BE2C (cell line): ENCODE measurements around the gene TMEM126A.
A peak's percentile ranks its signal among the peaks of the same experiment; 100 is the strongest.

ENCODE experiments used
- DNase-seq: peaks from one replicate; pipeline ENCODE4 v3.0.0-alpha.2; 2020
- H3K27me3 ChIP-seq: fragments of 250-450 bp; sonication (Bioruptor Pico); 2 replicates; pipeline ENCODE4 v1.5.1; 2020; ENCODE audit warnings: mild to moderate bottlenecking
- H3K36me3 ChIP-seq: fragments of 250-450 bp; sonication (Bioruptor Pico); 2 replicates; pipeline ENCODE4 v1.5.1; 2020; ENCODE audit warnings: mild to moderate bottlenecking
- H3K4me1 ChIP-seq: fragments of 250-450 bp; sonication (Bioruptor Pico); 2 replicates; pipeline ENCODE4 v1.5.1; 2020
- H3K4me3 ChIP-seq: 2 replicates; pipeline ENCODE4 v1.5.1; 2011; ENCODE audit warnings: low read depth, low read length
- H3K9me3 ChIP-seq: fragments of 250-450 bp; sonication (Bioruptor Pico); 2 replicates; pipeline ENCODE4 v1.5.1; 2020
- TF ChIP-seq, protein P1 (sequence below): IDR thresholded peaks from 2 replicates; pipeline ENCODE4 v1.5.1; 2012; ENCODE audit warnings: mild to moderate bottlenecking, low read depth, low read length

TMEM126A gene

GRCh38 chr11:85619499-85619898 is 28.3 kb upstream of the TMEM126A start:
- Histone ChIP-seq H3K4me3 (no peak overlapping the region), H3K36me3 (no peaks in the 10 kb centered on the region), H3K9me3 (no peaks in the 10 kb centered on the region), H3K4me1 (no peaks in the 10 kb centered on the region), H3K27me3 (peaks cover 22% of the 10 kb centered on the region)
- TF ChIP-seq, protein P1, sequence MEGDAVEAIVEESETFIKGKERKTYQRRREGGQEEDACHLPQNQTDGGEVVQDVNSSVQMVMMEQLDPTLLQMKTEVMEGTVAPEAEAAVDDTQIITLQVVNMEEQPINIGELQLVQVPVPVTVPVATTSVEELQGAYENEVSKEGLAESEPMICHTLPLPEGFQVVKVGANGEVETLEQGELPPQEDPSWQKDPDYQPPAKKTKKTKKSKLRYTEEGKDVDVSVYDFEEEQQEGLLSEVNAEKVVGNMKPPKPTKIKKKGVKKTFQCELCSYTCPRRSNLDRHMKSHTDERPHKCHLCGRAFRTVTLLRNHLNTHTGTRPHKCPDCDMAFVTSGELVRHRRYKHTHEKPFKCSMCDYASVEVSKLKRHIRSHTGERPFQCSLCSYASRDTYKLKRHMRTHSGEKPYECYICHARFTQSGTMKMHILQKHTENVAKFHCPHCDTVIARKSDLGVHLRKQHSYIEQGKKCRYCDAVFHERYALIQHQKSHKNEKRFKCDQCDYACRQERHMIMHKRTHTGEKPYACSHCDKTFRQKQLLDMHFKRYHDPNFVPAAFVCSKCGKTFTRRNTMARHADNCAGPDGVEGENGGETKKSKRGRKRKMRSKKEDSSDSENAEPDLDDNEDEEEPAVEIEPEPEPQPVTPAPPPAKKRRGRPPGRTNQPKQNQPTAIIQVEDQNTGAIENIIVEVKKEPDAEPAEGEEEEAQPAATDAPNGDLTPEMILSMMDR: no peak
- DNase-seq: no peak

DNA sequence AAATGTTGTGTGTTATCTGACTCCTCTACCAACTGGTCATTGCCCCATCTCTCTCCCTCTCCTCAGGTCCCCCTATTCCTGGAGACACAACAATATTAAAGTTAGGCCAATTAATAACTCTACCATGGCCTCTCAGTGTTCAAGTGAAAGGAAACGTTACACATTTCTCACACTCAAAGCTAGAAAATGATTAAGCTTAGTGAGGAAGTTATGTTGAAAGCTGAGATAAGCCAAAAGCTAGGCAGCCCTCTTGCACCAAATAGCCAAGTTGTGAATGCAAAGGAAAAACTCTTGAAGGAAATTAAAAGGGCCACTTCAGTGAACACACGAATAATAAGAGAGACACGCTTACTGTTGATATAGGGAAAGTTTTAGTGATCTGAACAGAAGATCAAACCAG is 27.5 kb upstream of the TMEM126A start:
- DNase-seq: no peak
- TF ChIP-seq, protein P1: no peak
- peaks cover 22% of the 10 kb centered on the region for H3K27me3 ChIP-seq

DNA sequence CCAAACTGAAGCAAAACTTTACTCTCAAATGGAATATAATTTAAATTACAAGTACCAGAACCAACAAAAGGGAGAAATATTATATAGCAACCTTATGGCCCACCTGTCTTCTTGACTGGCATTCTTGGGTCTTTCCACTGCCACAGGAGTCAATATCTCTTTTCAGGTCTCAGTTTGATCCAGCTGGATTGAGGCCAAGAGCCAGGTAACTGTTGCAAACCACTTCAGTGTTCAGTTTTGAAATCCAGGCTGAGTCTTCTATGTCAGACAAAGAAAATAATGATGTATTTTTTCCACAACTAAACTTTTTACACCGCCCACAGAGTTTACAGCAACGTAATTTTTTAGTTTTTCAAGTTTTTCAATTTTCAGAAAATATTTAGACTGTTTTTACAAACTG is 21.3 kb upstream of the TMEM126A start:
- TF ChIP-seq, protein P1: no peak
- Histone ChIP-seq H3K9me3 (no peaks in the 10 kb centered on the region), H3K4me3 (no peak overlapping the region), H3K36me3 (no peaks in the 10 kb centered on the region), H3K4me1 (no peaks in the 10 kb centered on the region), H3K27me3 (peaks cover 3% of the 10 kb centered on the region)
- DNase-seq: no peak

More for the DNA sequence above, 27.5 kb upstream of the TMEM126A start:
- Histone ChIP-seq H3K4me3 (no peak overlapping the region), H3K4me1 (no peaks in the 10 kb centered on the region), H3K9me3 (no peaks in the 10 kb centered on the region), H3K36me3 (no peaks in the 10 kb centered on the region)

- TF ChIP-seq, protein P1: no peak
- Histone ChIP-seq H3K9me3 (no peaks in the 10 kb centered on the region), H3K4me1 (no peaks in the 10 kb centered on the region), H3K36me3 (no peaks in the 10 kb centered on the region), H3K27me3 (peaks cover 3% of the 10 kb centered on the region), H3K4me3 (peak within 1 kb of the TSS; percentile 86)
- no peak for DNase-seq
Measured at GRCh38 chr11:85627332-85627997, 20.3 kb upstream of the TMEM126A start, which contains the start of gene DLG2. TSS of gene DLG2 (minus strand) at chr11:85627344.

DNA sequence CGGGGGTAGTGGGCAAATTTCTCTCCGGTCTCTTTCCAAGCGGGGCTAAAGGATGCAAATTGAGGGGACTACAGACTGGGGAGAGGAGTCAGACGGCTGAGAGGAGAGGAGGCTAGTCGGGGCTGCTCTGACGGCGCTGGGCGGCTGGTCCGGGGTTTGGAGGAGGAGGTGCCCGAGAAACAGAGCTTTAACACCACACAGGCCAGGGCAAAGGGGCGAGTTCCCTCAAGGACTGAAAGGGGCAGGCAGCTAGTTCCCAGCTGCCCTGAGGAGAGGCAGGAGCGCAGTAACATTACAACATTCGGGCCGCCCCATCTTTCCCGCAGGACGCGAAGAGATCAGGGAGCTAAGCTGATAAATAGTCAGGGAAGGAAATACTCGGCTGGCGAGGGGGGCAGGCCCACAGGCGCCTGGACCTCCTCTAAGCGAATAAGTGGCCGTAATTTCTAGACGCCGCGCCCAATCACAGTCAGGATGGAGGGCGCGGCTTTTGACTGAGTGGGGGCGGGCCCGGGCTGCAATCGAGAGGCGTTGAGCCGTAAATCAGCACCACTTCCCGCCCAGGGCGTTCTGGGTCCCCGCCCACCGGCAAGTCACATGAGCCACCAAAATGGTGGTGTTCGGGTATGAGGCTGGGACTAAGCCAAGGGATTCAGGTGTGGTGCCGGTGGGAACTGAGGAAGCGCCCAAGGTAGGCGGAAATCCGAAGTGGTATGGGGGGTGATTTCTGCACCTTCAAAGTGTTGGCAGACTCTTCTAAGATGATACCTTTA is 19.6 kb upstream of the TMEM126A start, which contains the start of gene TMEM126B:
TSS of gene TMEM126B (plus strand) at position 596 of the 773 bp plus-strand sequence. CDS start at position 611, 15 bp downstream.
- Histone ChIP-seq H3K4me3 (peak within 1 kb of the TSS; percentile 86), H3K27me3 (peaks cover 3% of the 10 kb centered on the region), H3K36me3 (no peaks in the 10 kb centered on the region), H3K9me3 (no peaks in the 10 kb centered on the region), H3K4me1 (no peaks in the 10 kb centered on the region)
- DNase-seq: peak; percentile 97
- TF ChIP-seq, protein P1: no peak
